ENCODE measurements around the gene MUTYH. TPM values are rescaled to one million over a fixed set of nuclear protein-coding genes. Genes with fewer than 3 reads are reported as not detected.

Gene MUTYH
- total and polyA plus RNA-seq, 9 of the 15 experiments (the other 6 are each of a cell fraction or from before 2014, with no cell fraction given): 3.4 to 53.5 (median 29.0) TPM

- TF ChIP-seq ZBTB40 (IDR thresholded peaks at IDR 0.05) (no peak), ZBTB40 (CRISPR knock-in tag; IDR thresholded peaks at IDR 0.05) (no peak), MEIS2 (IDR thresholded peaks at IDR 0.05; ENCODE audit: partially characterized antibody) (no peak), MTA3 (IDR thresholded peaks at IDR 0.05; ENCODE audit: borderline replicate concordance) (no peak), KAT7 (CRISPR knock-in tag; IDR thresholded peaks at IDR 0.05; ENCODE audit: borderline replicate concordance) (no peak), THRAP3 (IDR thresholded peaks at IDR 0.05; ENCODE audit: borderline replicate concordance) (no peak)
- TF ChIP-seq, protein P1, sequence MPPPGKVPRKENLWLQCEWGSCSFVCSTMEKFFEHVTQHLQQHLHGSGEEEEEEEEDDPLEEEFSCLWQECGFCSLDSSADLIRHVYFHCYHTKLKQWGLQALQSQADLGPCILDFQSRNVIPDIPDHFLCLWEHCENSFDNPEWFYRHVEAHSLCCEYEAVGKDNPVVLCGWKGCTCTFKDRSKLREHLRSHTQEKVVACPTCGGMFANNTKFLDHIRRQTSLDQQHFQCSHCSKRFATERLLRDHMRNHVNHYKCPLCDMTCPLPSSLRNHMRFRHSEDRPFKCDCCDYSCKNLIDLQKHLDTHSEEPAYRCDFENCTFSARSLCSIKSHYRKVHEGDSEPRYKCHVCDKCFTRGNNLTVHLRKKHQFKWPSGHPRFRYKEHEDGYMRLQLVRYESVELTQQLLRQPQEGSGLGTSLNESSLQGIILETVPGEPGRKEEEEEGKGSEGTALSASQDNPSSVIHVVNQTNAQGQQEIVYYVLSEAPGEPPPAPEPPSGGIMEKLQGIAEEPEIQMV (tag; conservative IDR thresholded peaks at IDR 0.05; ENCODE audit: low read depth): no peak
These were observed 39.9 kb upstream of the MUTYH start (continued) for GRCh38 chr1:45380125-45380524.

Data from K562 (cell line).